ENCODE measurements around the gene CAPN2. TPM values are rescaled to one million over a fixed set of nuclear protein-coding genes. Genes with fewer than 3 reads are reported as not detected.

CAPN2 gene
- total RNA-seq, 1 donor from 2014 or later: 120 TPM

DNA sequence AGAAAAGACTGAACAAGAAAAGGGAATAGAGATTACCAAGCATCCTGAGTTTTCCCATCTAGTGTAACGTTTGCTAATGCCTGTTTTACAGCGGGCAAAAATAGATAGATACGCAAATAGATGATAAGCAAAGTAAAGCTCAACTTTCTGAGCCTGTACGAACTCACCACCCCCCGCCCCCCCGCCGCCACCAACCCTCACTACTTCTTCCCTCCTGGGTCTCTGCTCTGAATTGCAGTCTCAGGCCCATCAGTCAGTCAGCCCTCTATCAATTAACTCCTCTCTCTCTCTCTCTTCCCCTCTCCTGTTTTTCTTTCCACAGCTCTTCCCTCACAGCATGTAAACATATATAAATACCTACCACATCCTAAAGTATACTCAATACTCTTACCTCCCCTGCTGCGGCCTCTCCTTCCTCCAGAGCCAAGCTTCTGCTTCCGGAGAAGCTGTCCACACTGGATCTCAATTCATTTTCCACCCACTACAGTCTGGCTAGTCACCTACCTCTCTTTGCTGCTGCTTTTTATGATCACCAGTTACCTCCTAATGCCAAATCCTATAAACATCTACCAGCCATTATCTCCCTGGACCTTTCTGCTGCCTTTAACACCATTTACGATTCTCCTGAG is 64.6 kb downstream of the CAPN2 start:
- H3K4me3 Mint-ChIP-seq: peak overlapping the region; percentile 37
- no peaks in the 10 kb centered on the region for H3K9me3 Mint-ChIP-seq
- TF ChIP-seq, protein P1, sequence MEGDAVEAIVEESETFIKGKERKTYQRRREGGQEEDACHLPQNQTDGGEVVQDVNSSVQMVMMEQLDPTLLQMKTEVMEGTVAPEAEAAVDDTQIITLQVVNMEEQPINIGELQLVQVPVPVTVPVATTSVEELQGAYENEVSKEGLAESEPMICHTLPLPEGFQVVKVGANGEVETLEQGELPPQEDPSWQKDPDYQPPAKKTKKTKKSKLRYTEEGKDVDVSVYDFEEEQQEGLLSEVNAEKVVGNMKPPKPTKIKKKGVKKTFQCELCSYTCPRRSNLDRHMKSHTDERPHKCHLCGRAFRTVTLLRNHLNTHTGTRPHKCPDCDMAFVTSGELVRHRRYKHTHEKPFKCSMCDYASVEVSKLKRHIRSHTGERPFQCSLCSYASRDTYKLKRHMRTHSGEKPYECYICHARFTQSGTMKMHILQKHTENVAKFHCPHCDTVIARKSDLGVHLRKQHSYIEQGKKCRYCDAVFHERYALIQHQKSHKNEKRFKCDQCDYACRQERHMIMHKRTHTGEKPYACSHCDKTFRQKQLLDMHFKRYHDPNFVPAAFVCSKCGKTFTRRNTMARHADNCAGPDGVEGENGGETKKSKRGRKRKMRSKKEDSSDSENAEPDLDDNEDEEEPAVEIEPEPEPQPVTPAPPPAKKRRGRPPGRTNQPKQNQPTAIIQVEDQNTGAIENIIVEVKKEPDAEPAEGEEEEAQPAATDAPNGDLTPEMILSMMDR (conservative IDR thresholded peaks at IDR 0.05): no peak
- peaks cover 23% of the 10 kb centered on the region for H3K4me1 Mint-ChIP-seq (ENCODE audit: unreplicated experiment)
- no peak for DNase-seq (ENCODE audit: extremely low spot score, unreplicated experiment)
- H3K36me3 Mint-ChIP-seq: peaks cover 50% of the 10 kb centered on the region
- no peaks in the 10 kb centered on the region for H3K27me3 Mint-ChIP-seq
- peak overlapping the region; percentile 80 for H3K27ac Mint-ChIP-seq

DNA sequence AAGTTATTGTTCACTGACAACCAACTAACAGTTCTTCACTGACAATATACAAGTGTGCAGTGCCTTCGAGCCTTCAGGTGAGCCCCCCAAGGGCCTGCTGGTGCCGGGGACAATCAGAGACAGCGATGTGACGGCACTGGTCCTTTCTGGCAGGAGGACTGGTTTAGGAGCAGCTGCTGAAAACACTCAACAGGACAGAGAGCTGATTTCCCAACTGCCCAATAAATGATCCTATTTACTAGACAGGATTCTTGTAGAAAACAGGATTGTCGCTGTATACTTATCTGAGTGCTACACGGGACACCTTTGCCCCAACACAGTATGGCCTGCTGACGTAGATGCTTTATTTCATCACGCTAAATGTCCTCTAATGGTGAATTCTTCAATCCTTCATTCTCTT is 68.0 kb downstream of the CAPN2 start:
- Mint-ChIP-seq H3K4me3 (no peak overlapping the region), H3K27ac (no peak overlapping the region), H3K36me3 (peaks cover 51% of the 10 kb centered on the region), H3K9me3 (no peaks in the 10 kb centered on the region), H3K27me3 (no peaks in the 10 kb centered on the region), H3K4me1 (ENCODE audit: unreplicated experiment) (peaks cover 14% of the 10 kb centered on the region)
- TF ChIP-seq, protein P1 (conservative IDR thresholded peaks at IDR 0.05): no peak
- DNase-seq (ENCODE audit: extremely low spot score, unreplicated experiment): no peak

DNA sequence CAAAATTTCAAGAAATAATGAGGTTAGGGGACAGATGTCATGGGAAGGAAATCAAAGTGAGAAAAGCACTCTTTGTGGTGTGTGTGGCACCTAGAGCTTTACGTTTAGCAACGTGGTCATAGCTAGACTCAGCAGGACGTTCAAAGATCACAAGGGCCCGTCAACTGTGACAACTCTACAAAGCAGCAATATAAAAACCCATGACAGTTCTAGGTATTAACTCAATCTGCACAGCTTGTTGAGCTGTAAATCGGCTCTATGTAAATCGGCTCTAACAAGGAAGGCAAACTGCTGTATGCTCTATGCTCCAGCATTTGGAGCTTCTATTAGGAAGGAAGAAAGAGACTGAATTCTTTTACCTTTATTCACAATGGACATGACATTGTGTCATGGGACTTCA is 68.6 kb downstream of the CAPN2 start:
- Mint-ChIP-seq H3K27me3 (no peaks in the 10 kb centered on the region), H3K4me1 (ENCODE audit: unreplicated experiment) (peaks cover 16% of the 10 kb centered on the region), H3K4me3 (no peak overlapping the region), H3K9me3 (no peaks in the 10 kb centered on the region), H3K36me3 (peaks cover 49% of the 10 kb centered on the region), H3K27ac (no peak overlapping the region)
- DNase-seq (ENCODE audit: extremely low spot score, unreplicated experiment): no peak
- TF ChIP-seq, protein P1 (conservative IDR thresholded peaks at IDR 0.05): no peak

DNA sequence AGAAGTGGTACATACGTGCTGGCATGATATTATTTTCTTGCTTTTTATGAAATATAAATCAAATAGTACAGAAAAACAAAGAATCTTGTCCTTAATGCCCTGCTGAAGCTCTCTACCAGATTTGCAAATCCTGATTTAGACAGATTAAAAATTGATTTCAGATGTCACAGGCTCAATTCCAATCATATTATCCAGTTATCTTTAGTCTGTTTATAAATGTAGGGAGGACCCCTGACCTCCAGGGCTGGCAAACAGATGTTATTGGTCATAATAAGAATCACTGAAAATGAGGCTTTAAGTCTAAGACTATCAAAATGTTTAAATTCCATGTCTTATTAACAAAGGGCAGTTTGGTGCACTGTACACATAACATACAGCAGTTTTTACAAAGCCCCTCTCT is 71.3 kb downstream of the CAPN2 start:
- H3K27me3 Mint-ChIP-seq: no peaks in the 10 kb centered on the region
- TF ChIP-seq, protein P1 (conservative IDR thresholded peaks at IDR 0.05): no peak

DNA sequence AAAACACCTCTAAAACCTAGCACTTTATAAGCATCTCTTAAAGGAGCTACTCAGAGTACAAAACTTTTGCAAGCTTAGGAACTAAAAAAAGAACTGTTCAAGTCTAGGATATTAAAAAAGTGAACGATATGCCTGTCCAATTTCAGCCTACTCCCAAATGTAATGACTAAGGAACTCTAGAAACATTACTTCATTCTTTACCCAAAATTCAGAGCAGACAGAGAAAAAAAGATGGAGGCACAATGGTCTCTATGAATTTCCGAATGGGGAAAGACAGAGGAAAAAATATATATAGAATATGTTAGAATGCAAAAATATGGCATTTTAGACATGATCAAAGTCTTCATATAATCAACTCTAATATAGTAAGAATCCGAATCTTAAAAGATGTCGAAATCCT is 72.2 kb downstream of the CAPN2 start:
- Mint-ChIP-seq H3K4me3 (no peak overlapping the region), H3K9me3 (no peaks in the 10 kb centered on the region), H3K27ac (no peak overlapping the region), H3K4me1 (ENCODE audit: unreplicated experiment) (peaks cover 11% of the 10 kb centered on the region), H3K27me3 (no peaks in the 10 kb centered on the region), H3K36me3 (peaks cover 31% of the 10 kb centered on the region)
- TF ChIP-seq, protein P1 (conservative IDR thresholded peaks at IDR 0.05): no peak
- no peak for DNase-seq (ENCODE audit: extremely low spot score, unreplicated experiment)

More for the DNA sequence above, 71.3 kb downstream of the CAPN2 start:
- no peak overlapping the region for H3K27ac Mint-ChIP-seq
- H3K4me3 Mint-ChIP-seq: no peak overlapping the region
- peaks cover 34% of the 10 kb centered on the region for H3K36me3 Mint-ChIP-seq
- no peak for DNase-seq (ENCODE audit: extremely low spot score, unreplicated experiment)
- no peaks in the 10 kb centered on the region for H3K9me3 Mint-ChIP-seq
- peaks cover 7% of the 10 kb centered on the region for H3K4me1 Mint-ChIP-seq (ENCODE audit: unreplicated experiment)

Data from type B pancreatic cell (in vitro differentiated cells).